ENCODE results near the gene STOX2.
A peak's percentile ranks its signal among the peaks of the same experiment; 100 is the strongest.

Gene STOX2

GRCh38 chr4:183885205-183885720 is 19.8 kb upstream of the STOX2 start:
- Histone ChIP-seq H3K4me3 (no peak overlapping the region), H3K9ac (ENCODE audit: insufficient read length) (no peak overlapping the region), H3K27ac (no peak overlapping the region), H3K9me3 (ENCODE audit: low read depth, low read length) (no peaks in the 10 kb centered on the region), H3K36me3 (ENCODE audit: insufficient read depth, low read length) (no peaks in the 10 kb centered on the region)
- TF ChIP-seq EZH2 (IDR thresholded peaks at IDR 0.05), result no peak
- no peak for TF ChIP-seq POLR2AphosphoS5 (IDR thresholded peaks at IDR 0.05; ENCODE audit: borderline replicate concordance, low read depth, low read length)
- no peak for TF ChIP-seq FOXP2 (optimal IDR thresholded peaks at IDR 0.05; ENCODE audit: control extremely low read depth, extremely low read length, insufficient read depth)
- no peak for DNase-seq (ENCODE audit: low read depth, low spot score)

- no peak overlapping the region for H3K9ac ChIP-seq (ENCODE audit: insufficient read length)
- no peak overlapping the region for H3K27ac ChIP-seq
- H3K4me3 ChIP-seq, result no peak overlapping the region
- H3K36me3 ChIP-seq (ENCODE audit: insufficient read depth, low read length), result no peaks in the 10 kb centered on the region
- TF ChIP-seq FOXP2 (optimal IDR thresholded peaks at IDR 0.05; ENCODE audit: control extremely low read depth, extremely low read length, insufficient read depth), result no peak
- TF ChIP-seq POLR2AphosphoS5 (IDR thresholded peaks at IDR 0.05; ENCODE audit: borderline replicate concordance, low read depth, low read length), result no peak
- no peak for TF ChIP-seq EZH2 (IDR thresholded peaks at IDR 0.05)
- DNase-seq (ENCODE audit: low read depth, low spot score), result no peak
- H3K9me3 ChIP-seq (ENCODE audit: low read depth, low read length), result no peaks in the 10 kb centered on the region
These were observed 17.8 kb upstream of the STOX2 start for GRCh38 chr4:183887351-183887750.

GRCh38 chr4:183888564-183888963 is 16.5 kb upstream of the STOX2 start:
- Histone ChIP-seq H3K27ac (no peak overlapping the region), H3K36me3 (ENCODE audit: insufficient read depth, low read length) (no peaks in the 10 kb centered on the region), H3K9me3 (ENCODE audit: low read depth, low read length) (no peaks in the 10 kb centered on the region), H3K9ac (ENCODE audit: insufficient read length) (no peak overlapping the region), H3K4me3 (no peak overlapping the region)
- DNase-seq (ENCODE audit: low read depth, low spot score), result no peak
- TF ChIP-seq POLR2AphosphoS5 (IDR thresholded peaks at IDR 0.05; ENCODE audit: borderline replicate concordance, low read depth, low read length), result no peak
- no peak for TF ChIP-seq FOXP2 (optimal IDR thresholded peaks at IDR 0.05; ENCODE audit: control extremely low read depth, extremely low read length, insufficient read depth)
- no peak for TF ChIP-seq EZH2 (IDR thresholded peaks at IDR 0.05)

- TF ChIP-seq EZH2 (IDR thresholded peaks at IDR 0.05) (no peak), FOXP2 (optimal IDR thresholded peaks at IDR 0.05; ENCODE audit: control extremely low read depth, extremely low read length, insufficient read depth) (no peak), POLR2AphosphoS5 (IDR thresholded peaks at IDR 0.05; ENCODE audit: borderline replicate concordance, low read depth, low read length) (no peak)
- no peak overlapping the region for H3K9ac ChIP-seq (ENCODE audit: insufficient read length)
- H3K4me3 ChIP-seq, result no peak overlapping the region
- no peaks in the 10 kb centered on the region for H3K36me3 ChIP-seq (ENCODE audit: insufficient read depth, low read length)
- no peak for DNase-seq (ENCODE audit: low read depth, low spot score)
- no peaks in the 10 kb centered on the region for H3K9me3 ChIP-seq (ENCODE audit: low read depth, low read length)
- no peak overlapping the region for H3K27ac ChIP-seq
These were observed 15.9 kb upstream of the STOX2 start for GRCh38 chr4:183889190-183889589.

GRCh38 chr4:183897193-183897592 is 7.9 kb upstream of the STOX2 start:
- no peak overlapping the region for H3K27ac ChIP-seq
- no peaks in the 10 kb centered on the region for H3K9me3 ChIP-seq (ENCODE audit: low read depth, low read length)
- no peak for TF ChIP-seq EZH2 (IDR thresholded peaks at IDR 0.05)
- TF ChIP-seq POLR2AphosphoS5 (IDR thresholded peaks at IDR 0.05; ENCODE audit: borderline replicate concordance, low read depth, low read length), result no peak
- no peak for TF ChIP-seq FOXP2 (optimal IDR thresholded peaks at IDR 0.05; ENCODE audit: control extremely low read depth, extremely low read length, insufficient read depth)
- DNase-seq (ENCODE audit: low read depth, low spot score), result no peak
- no peak overlapping the region for H3K9ac ChIP-seq (ENCODE audit: insufficient read length)
- H3K36me3 ChIP-seq (ENCODE audit: insufficient read depth, low read length), result no peaks in the 10 kb centered on the region
- no peak overlapping the region for H3K4me3 ChIP-seq

GRCh38 chr4:183898456-183898855 is 6.7 kb upstream of the STOX2 start:
- Histone ChIP-seq H3K9me3 (ENCODE audit: low read depth, low read length) (no peaks in the 10 kb centered on the region), H3K4me3 (no peak overlapping the region), H3K36me3 (ENCODE audit: insufficient read depth, low read length) (no peaks in the 10 kb centered on the region), H3K27ac (no peak overlapping the region), H3K9ac (ENCODE audit: insufficient read length) (no peak overlapping the region)
- no peak for DNase-seq (ENCODE audit: low read depth, low spot score)
- TF ChIP-seq FOXP2 (optimal IDR thresholded peaks at IDR 0.05; ENCODE audit: control extremely low read depth, extremely low read length, insufficient read depth), result no peak
- no peak for TF ChIP-seq POLR2AphosphoS5 (IDR thresholded peaks at IDR 0.05; ENCODE audit: borderline replicate concordance, low read depth, low read length)
- TF ChIP-seq EZH2 (IDR thresholded peaks at IDR 0.05), result no peak

- Histone ChIP-seq H3K9me3 (ENCODE audit: low read depth, low read length) (no peaks in the 10 kb centered on the region), H3K27ac (no peak overlapping the region), H3K4me3 (no peak overlapping the region), H3K9ac (ENCODE audit: insufficient read length) (no peak overlapping the region), H3K36me3 (ENCODE audit: insufficient read depth, low read length) (no peaks in the 10 kb centered on the region)
- no peak for DNase-seq (ENCODE audit: low read depth, low spot score)
- TF ChIP-seq POLR2AphosphoS5 (IDR thresholded peaks at IDR 0.05; ENCODE audit: borderline replicate concordance, low read depth, low read length) (no peak), FOXP2 (optimal IDR thresholded peaks at IDR 0.05; ENCODE audit: control extremely low read depth, extremely low read length, insufficient read depth) (no peak), EZH2 (IDR thresholded peaks at IDR 0.05) (no peak)
These were observed 1.9 kb upstream of the STOX2 start for GRCh38 chr4:183903021-183903760.

GRCh38 chr4:183905593-183906488 is 734 bp downstream of the STOX2 start:
- H3K36me3 ChIP-seq (ENCODE audit: insufficient read depth, low read length), result no peaks in the 10 kb centered on the region
- H3K4me3 ChIP-seq, result peak overlapping the region; percentile 95
- TF ChIP-seq POLR2AphosphoS5 (IDR thresholded peaks at IDR 0.05; ENCODE audit: borderline replicate concordance, low read depth, low read length) (no peak), EZH2 (IDR thresholded peaks at IDR 0.05) (no peak), FOXP2 (optimal IDR thresholded peaks at IDR 0.05; ENCODE audit: control extremely low read depth, extremely low read length, insufficient read depth) (no peak)
- H3K27ac ChIP-seq, result no peak overlapping the region
- peak overlapping the region; percentile 54 for H3K9ac ChIP-seq (ENCODE audit: insufficient read length)
- no peaks in the 10 kb centered on the region for H3K9me3 ChIP-seq (ENCODE audit: low read depth, low read length)
- DNase-seq (ENCODE audit: low read depth, low spot score), result no peak

Measured in SK-N-MC (cell line).